Measurements from ENCODE around the gene PPAN. TPM values are rescaled to one million over a fixed set of nuclear protein-coding genes. Genes with fewer than 3 reads are reported as not detected.

PPAN gene, protein sequence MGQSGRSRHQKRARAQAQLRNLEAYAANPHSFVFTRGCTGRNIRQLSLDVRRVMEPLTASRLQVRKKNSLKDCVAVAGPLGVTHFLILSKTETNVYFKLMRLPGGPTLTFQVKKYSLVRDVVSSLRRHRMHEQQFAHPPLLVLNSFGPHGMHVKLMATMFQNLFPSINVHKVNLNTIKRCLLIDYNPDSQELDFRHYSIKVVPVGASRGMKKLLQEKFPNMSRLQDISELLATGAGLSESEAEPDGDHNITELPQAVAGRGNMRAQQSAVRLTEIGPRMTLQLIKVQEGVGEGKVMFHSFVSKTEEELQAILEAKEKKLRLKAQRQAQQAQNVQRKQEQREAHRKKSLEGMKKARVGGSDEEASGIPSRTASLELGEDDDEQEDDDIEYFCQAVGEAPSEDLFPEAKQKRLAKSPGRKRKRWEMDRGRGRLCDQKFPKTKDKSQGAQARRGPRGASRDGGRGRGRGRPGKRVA
- total RNA-seq: 10 to 100 TPM; 27.2 to 92.1 (median 47.3) TPM

GRCh38 chr19:10106100-10106936 is at the start of gene PPAN:
Gene PPAN, plus strand, starts transcription at chr19:10106362. Its CDS starts 33 bp downstream, at chr19:10106395.
- Histone ChIP-seq H3K27ac (peak within 1 kb of the TSS; percentile 93 to 95), H3K4me1 (replicated peaks in 1 of 2) (peaks cover 4 to 7% of the 10 kb centered on the region in 2 donors), H3K4me3 (peak within 1 kb of the TSS; percentile 68 to 89 (median 75))
- in situ Hi-C loops (cut with MboI; ENCODE audit: low pct_unique_long_range_greater_than_20kb in 2 of 9, low sequenced_read_pairs in 9 of 9, unreplicated experiment in 9 of 9): loop anchor here in 1 of 9 experiments (10.0 kb wide), 1 partner anchor 182 kb away; no protein-coding TSS in a partner anchor
- peak; percentile 97 to 99 (median 98) for ATAC-seq (replicated peaks in 6 of 8)
- 0 to 10% (median 0%) methylated on average over 1 to 11 of the region's 71 CpGs; no CpG with 5 or more reads in 4 of the 10 experiments for WGBS, 10 experiments

GRCh38 chr19:10061717-10062310 is 44.3 kb upstream of the PPAN start:
- Histone ChIP-seq H3K4me1 (replicated peaks in 1 of 2) (no peaks in the 10 kb centered on the region), H3K27ac (no peak overlapping the region), H3K4me3 (no peak overlapping the region)
- peak in 3 of 8 experiments; percentile 38 to 91 (median 49) for ATAC-seq (replicated peaks in 6 of 8)
- WGBS, 10 experiments: 0 to 60% methylated on average over 1 of the region's 21 CpGs; no CpG with 5 or more reads in 8 of the 10 experiments
- in situ Hi-C loops (cut with MboI; ENCODE audit: low pct_unique_long_range_greater_than_20kb in 2 of 9, low sequenced_read_pairs in 9 of 9, unreplicated experiment in 9 of 9): no loop called here

- no peak overlapping the region for H3K4me3 ChIP-seq
- WGBS, 10 experiments: 30 to 87% (median 75%) methylated on average over 2 to 4 of the region's 4 CpGs; no CpG with 5 or more reads in 4 of the 10 experiments
- H3K4me1 ChIP-seq (replicated peaks in 1 of 2): no peaks in the 10 kb centered on the region
- ATAC-seq (replicated peaks in 6 of 8): no peak
- no peak overlapping the region for H3K27ac ChIP-seq
- in situ Hi-C loops (cut with MboI; ENCODE audit: low pct_unique_long_range_greater_than_20kb in 2 of 9, low sequenced_read_pairs in 9 of 9, unreplicated experiment in 9 of 9): no loop called here
Measured at GRCh38 chr19:10068205-10068604, 38.0 kb upstream of the PPAN start.

DNA sequence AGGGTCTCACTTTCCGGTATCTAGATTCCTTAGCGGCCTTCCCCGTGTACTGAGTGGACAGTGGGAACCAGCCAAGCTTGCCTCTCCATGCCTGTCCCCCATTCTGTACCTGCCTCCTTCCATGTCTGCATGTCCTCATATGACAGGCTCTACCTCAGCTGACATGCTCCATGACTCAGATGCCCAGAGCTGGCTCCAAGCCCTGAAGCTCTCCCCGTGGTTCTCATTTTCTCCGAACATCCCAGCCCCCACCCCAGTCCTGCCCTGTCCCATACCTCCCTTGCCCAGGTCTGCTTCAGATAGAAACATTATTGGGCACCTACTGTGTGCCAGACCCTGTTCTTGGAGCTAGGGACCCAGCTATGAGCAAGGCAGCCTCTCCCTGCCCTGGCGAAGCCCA is 37.1 kb upstream of the PPAN start:
- Histone ChIP-seq H3K4me1 (replicated peaks in 1 of 2) (no peaks in the 10 kb centered on the region), H3K4me3 (no peak overlapping the region), H3K27ac (no peak overlapping the region)
- no peak for ATAC-seq (replicated peaks in 6 of 8)
- WGBS, 10 experiments: 17 to 88% (median 67%) methylated on average over 1 to 4 of the region's 6 CpGs; no CpG with 5 or more reads in 3 of the 10 experiments
- in situ Hi-C loops (cut with MboI; ENCODE audit: low pct_unique_long_range_greater_than_20kb in 2 of 9, low sequenced_read_pairs in 9 of 9, unreplicated experiment in 9 of 9): no loop called here

- Histone ChIP-seq H3K4me1 (replicated peaks in 1 of 2) (no peaks in the 10 kb centered on the region), H3K27ac (no peak overlapping the region), H3K4me3 (no peak overlapping the region)
- ATAC-seq (replicated peaks in 6 of 8): no peak
- WGBS, 10 experiments: 61 to 91% (median 70%) methylated on average over 3 to 7 of the region's 22 CpGs; no CpG with 5 or more reads in 5 of the 10 experiments
- in situ Hi-C loops (cut with MboI; ENCODE audit: low pct_unique_long_range_greater_than_20kb in 2 of 9, low sequenced_read_pairs in 9 of 9, unreplicated experiment in 9 of 9): no loop called here
Measured at GRCh38 chr19:10070730-10071446, 35.3 kb upstream of the PPAN start.

- no peaks in the 10 kb centered on the region for H3K4me1 ChIP-seq (replicated peaks in 1 of 2)
- WGBS, 10 experiments: 14 to 67% (median 40%) methylated on average over 1 to 2 of the region's 2 CpGs; no CpG with 5 or more reads in 5 of the 10 experiments
- ATAC-seq (replicated peaks in 6 of 8): peak in 4 of 8 experiments; percentile 50 to 79 (median 62)
- H3K4me3 ChIP-seq: no peak overlapping the region
- H3K27ac ChIP-seq: no peak overlapping the region
- in situ Hi-C loops (cut with MboI; ENCODE audit: low pct_unique_long_range_greater_than_20kb in 2 of 9, low sequenced_read_pairs in 9 of 9, unreplicated experiment in 9 of 9): no loop called here
Measured at GRCh38 chr19:10074153-10074552, 32.0 kb upstream of the PPAN start.

DNA sequence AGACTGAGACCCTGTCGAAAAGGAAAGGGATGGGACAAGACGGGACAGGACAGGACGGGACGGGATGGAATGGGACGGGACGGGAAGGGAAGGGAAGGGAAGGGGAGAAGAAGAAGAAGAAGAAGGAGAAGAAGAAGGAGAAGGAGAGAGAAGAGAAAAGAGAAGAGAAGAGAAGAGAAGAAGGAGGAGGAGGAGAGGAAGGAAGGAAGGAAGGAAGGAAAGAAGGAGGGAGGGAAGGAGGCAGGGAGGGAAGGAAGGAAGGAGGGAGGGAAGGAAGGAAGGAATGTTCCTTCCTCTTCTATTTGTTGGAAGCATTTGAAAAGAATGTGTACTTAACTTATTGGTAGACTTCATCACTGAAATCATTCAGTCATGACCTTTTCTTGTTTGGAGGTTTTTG is 29.6 kb upstream of the PPAN start:
- ATAC-seq (replicated peaks in 6 of 8): no peak
- Histone ChIP-seq H3K27ac (no peak overlapping the region), H3K4me1 (replicated peaks in 1 of 2) (no peaks in the 10 kb centered on the region), H3K4me3 (no peak overlapping the region)
- in situ Hi-C loops (cut with MboI; ENCODE audit: low pct_unique_long_range_greater_than_20kb in 2 of 9, low sequenced_read_pairs in 9 of 9, unreplicated experiment in 9 of 9): no loop called here
- WGBS, 10 experiments: 41 to 84% (median 70%) methylated on average over 1 to 6 of the region's 6 CpGs; no CpG with 5 or more reads in 5 of the 10 experiments

DNA sequence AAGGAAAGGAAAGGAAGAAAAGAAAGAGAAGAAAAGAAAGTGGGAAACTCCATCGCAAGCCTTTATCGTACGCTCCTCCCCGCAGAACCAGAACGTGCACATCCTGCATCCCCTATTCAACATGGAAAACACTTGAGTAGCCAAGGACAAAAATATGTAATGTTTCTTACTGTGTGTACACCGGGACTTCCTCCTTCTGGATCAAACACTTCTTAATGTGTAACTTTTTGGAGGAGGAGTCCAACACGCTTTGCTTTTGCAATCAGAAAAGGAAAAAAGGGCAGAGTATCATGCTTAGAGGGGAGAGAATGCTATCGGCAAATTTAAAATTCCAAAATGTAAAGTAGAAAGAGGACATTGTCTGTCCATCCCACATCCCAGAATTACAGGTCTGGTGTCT is 27.8 kb upstream of the PPAN start:
- in situ Hi-C loops (cut with MboI; ENCODE audit: low pct_unique_long_range_greater_than_20kb in 2 of 9, low sequenced_read_pairs in 9 of 9, unreplicated experiment in 9 of 9): no loop called here

GRCh38 chr19:10079031-10079453 is 27.1 kb upstream of the PPAN start:
- no peak overlapping the region for H3K27ac ChIP-seq
- H3K4me1 ChIP-seq (replicated peaks in 1 of 2): no peaks in the 10 kb centered on the region
- WGBS, 10 experiments: 60 to 83% (median 74%) methylated on average over 1 to 3 of the region's 7 CpGs; no CpG with 5 or more reads in 6 of the 10 experiments
- in situ Hi-C loops (cut with MboI; ENCODE audit: low pct_unique_long_range_greater_than_20kb in 2 of 9, low sequenced_read_pairs in 9 of 9, unreplicated experiment in 9 of 9): no loop called here
- no peak for ATAC-seq (replicated peaks in 6 of 8)
- H3K4me3 ChIP-seq: no peak overlapping the region

More for the DNA sequence above, 27.8 kb upstream of the PPAN start:
- Histone ChIP-seq H3K4me3 (no peak overlapping the region), H3K27ac (no peak overlapping the region), H3K4me1 (replicated peaks in 1 of 2) (no peaks in the 10 kb centered on the region)
- 23 to 91% (median 54%) methylated on average over 2 to 8 of the region's 8 CpGs; no CpG with 5 or more reads in 2 of the 10 experiments for WGBS, 10 experiments
- ATAC-seq (replicated peaks in 6 of 8): no peak

- no peaks in the 10 kb centered on the region for H3K4me1 ChIP-seq (replicated peaks in 1 of 2)
- in situ Hi-C loops (cut with MboI; ENCODE audit: low pct_unique_long_range_greater_than_20kb in 2 of 9, low sequenced_read_pairs in 9 of 9, unreplicated experiment in 9 of 9): no loop called here
- no peak overlapping the region for H3K27ac ChIP-seq
- 20 to 100% (median 60%) methylated on average over 1 to 8 of the region's 9 CpGs; no CpG with 5 or more reads in 1 of the 10 experiments for WGBS, 10 experiments
- ATAC-seq (replicated peaks in 6 of 8): no peak
- H3K4me3 ChIP-seq: no peak overlapping the region
Measured at GRCh38 chr19:10083911-10084310, 22.3 kb upstream of the PPAN start.

DNA sequence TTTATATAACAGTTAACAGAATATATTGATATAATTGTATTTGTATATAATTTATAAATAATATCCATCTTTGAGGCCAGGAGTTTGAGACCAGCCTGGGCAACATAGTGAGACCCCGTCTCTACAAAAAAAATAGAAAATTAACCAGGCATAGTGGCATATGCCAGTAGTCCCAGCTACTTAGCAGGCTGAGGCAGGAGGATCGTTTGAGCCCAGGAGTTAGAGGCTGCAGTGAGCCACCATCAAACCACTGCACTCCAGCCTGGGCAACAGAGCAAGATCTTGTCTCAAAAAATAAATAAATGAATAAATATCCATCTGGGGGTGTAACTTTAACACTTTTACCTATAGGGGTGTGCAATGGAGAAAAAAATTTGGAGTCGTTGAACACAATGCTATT is 21.4 kb upstream of the PPAN start:
- in situ Hi-C loops (cut with MboI; ENCODE audit: low pct_unique_long_range_greater_than_20kb in 2 of 9, low sequenced_read_pairs in 9 of 9, unreplicated experiment in 9 of 9): no loop called here
- Histone ChIP-seq H3K4me3 (no peak overlapping the region), H3K4me1 (replicated peaks in 1 of 2) (no peaks in the 10 kb centered on the region), H3K27ac (no peak overlapping the region)
- WGBS, 10 experiments: 20 to 100% (median 73%) methylated on average over 1 to 3 of the region's 3 CpGs; no CpG with 5 or more reads in 2 of the 10 experiments
- no peak for ATAC-seq (replicated peaks in 6 of 8)
